ENCODE measurements around the gene DDAH1.

- TF ChIP-seq POLR2A (IDR thresholded peaks at IDR 0.05) (no peak), POLR2AphosphoS5 (IDR thresholded peaks at IDR 0.05) (no peak), EP300 (IDR thresholded peaks at IDR 0.05) (no peak)
- TF ChIP-seq, protein P1, sequence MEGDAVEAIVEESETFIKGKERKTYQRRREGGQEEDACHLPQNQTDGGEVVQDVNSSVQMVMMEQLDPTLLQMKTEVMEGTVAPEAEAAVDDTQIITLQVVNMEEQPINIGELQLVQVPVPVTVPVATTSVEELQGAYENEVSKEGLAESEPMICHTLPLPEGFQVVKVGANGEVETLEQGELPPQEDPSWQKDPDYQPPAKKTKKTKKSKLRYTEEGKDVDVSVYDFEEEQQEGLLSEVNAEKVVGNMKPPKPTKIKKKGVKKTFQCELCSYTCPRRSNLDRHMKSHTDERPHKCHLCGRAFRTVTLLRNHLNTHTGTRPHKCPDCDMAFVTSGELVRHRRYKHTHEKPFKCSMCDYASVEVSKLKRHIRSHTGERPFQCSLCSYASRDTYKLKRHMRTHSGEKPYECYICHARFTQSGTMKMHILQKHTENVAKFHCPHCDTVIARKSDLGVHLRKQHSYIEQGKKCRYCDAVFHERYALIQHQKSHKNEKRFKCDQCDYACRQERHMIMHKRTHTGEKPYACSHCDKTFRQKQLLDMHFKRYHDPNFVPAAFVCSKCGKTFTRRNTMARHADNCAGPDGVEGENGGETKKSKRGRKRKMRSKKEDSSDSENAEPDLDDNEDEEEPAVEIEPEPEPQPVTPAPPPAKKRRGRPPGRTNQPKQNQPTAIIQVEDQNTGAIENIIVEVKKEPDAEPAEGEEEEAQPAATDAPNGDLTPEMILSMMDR (IDR thresholded peaks at IDR 0.05): peak; percentile 30 to 54 (median 50)
Observed at GRCh38 chr1:85502625-85503083, 37.7 kb upstream of the DDAH1 start.

Measured in gastroesophageal sphincter (tissue), 3 donors.